ENCODE measurements around the gene TOLLIP.

The TOLLIP gene

GRCh38 chr11:1295591-1295990 lies 13.8 kb downstream of the TOLLIP start:
- Histone ChIP-seq H3K9me2 (replicated peaks; ENCODE audit: control insufficient read depth, low read length) (no peaks in the 10 kb centered on the region), H3K36me3 (ENCODE audit: control insufficient read depth, low read length) (peaks cover 6% of the 10 kb centered on the region; the same call in 1 of the 2 replicates), H3K27me3 (ENCODE audit: control insufficient read depth, low read length) (no peaks in the 10 kb centered on the region), H3K4me3 (ENCODE audit: low read length) (no peak overlapping the region), H3K9me3 (ENCODE audit: control insufficient read depth, insufficient read depth, low read length) (peaks cover 25% of the 10 kb centered on the region), H4K20me1 (ENCODE audit: control insufficient read depth, insufficient read depth, low read depth, low read length) (no peaks in the 10 kb centered on the region), H3F3A (ENCODE audit: control insufficient read depth, insufficient read depth) (no peaks in the 10 kb centered on the region), H3K27ac (ENCODE audit: low read depth, low read length) (no peak overlapping the region), H3K79me2 (ENCODE audit: control insufficient read depth, low read length) (peaks cover 14% of the 10 kb centered on the region; the same call in 1 of the 2 replicates), H3K4me1 (ENCODE audit: control insufficient read depth, low read length) (no peaks in the 10 kb centered on the region), H3K4me2 (ENCODE audit: low read length) (no peak overlapping the region)
- TF ChIP-seq EZH2phosphoT487 (IDR thresholded peaks at IDR 0.05; ENCODE audit: borderline replicate concordance, low read length) = no peak
- TF ChIP-seq CTCF (IDR thresholded peaks at IDR 0.05; ENCODE audit: low read depth, low read length, poor library complexity, severe bottlenecking) = no peak

GRCh38 chr11:1295086-1295485 lies 14.3 kb downstream of the TOLLIP start:
- H3K79me2 ChIP-seq (ENCODE audit: control insufficient read depth, low read length) = peaks cover 14% of the 10 kb centered on the region; the same call in 1 of the 2 replicates
- no peaks in the 10 kb centered on the region for H3K27me3 ChIP-seq (ENCODE audit: control insufficient read depth, low read length)
- H3K4me2 ChIP-seq (ENCODE audit: low read length) = no peak overlapping the region
- no peaks in the 10 kb centered on the region for H3K4me1 ChIP-seq (ENCODE audit: control insufficient read depth, low read length)
- H4K20me1 ChIP-seq (ENCODE audit: control insufficient read depth, insufficient read depth, low read depth, low read length) = no peaks in the 10 kb centered on the region
- no peaks in the 10 kb centered on the region for H3K9me2 ChIP-seq (replicated peaks; ENCODE audit: control insufficient read depth, low read length)
- H3K4me3 ChIP-seq (ENCODE audit: low read length) = no peak overlapping the region
- peaks cover 25% of the 10 kb centered on the region for H3K9me3 ChIP-seq (ENCODE audit: control insufficient read depth, insufficient read depth, low read length)
- TF ChIP-seq EZH2phosphoT487 (IDR thresholded peaks at IDR 0.05; ENCODE audit: borderline replicate concordance, low read length) = no peak
- no peak for TF ChIP-seq CTCF (IDR thresholded peaks at IDR 0.05; ENCODE audit: low read depth, low read length, poor library complexity, severe bottlenecking)
- peaks cover 7% of the 10 kb centered on the region; the same call in 1 of the 2 replicates for H3K36me3 ChIP-seq (ENCODE audit: control insufficient read depth, low read length)
- no peaks in the 10 kb centered on the region for H3F3A ChIP-seq (ENCODE audit: control insufficient read depth, insufficient read depth)
- H3K27ac ChIP-seq (ENCODE audit: low read depth, low read length) = no peak overlapping the region

GRCh38 chr11:1293619-1294015 lies 15.8 kb downstream of the TOLLIP start:
- Histone ChIP-seq H3K4me1 (ENCODE audit: control insufficient read depth, low read length) (no peaks in the 10 kb centered on the region), H3K9me3 (ENCODE audit: control insufficient read depth, insufficient read depth, low read length) (peaks cover 25% of the 10 kb centered on the region), H3K4me2 (ENCODE audit: low read length) (no peak overlapping the region), H3K4me3 (ENCODE audit: low read length) (no peak overlapping the region), H3K9me2 (replicated peaks; ENCODE audit: control insufficient read depth, low read length) (no peaks in the 10 kb centered on the region), H3K36me3 (ENCODE audit: control insufficient read depth, low read length) (peaks cover 17% of the 10 kb centered on the region; the same call in 1 of the 2 replicates), H3K79me2 (ENCODE audit: control insufficient read depth, low read length) (peaks cover 9% of the 10 kb centered on the region; the same call in 1 of the 2 replicates), H3K27me3 (ENCODE audit: control insufficient read depth, low read length) (no peaks in the 10 kb centered on the region), H3F3A (ENCODE audit: control insufficient read depth, insufficient read depth) (no peaks in the 10 kb centered on the region), H3K27ac (ENCODE audit: low read depth, low read length) (no peak overlapping the region), H4K20me1 (ENCODE audit: control insufficient read depth, insufficient read depth, low read depth, low read length) (no peaks in the 10 kb centered on the region)
- TF ChIP-seq EZH2phosphoT487 (IDR thresholded peaks at IDR 0.05; ENCODE audit: borderline replicate concordance, low read length) (no peak), CTCF (IDR thresholded peaks at IDR 0.05; ENCODE audit: low read depth, low read length, poor library complexity, severe bottlenecking) (no peak)

Measured in DOHH2 (cell line).